GF-D8 (cell line): Measurements from ENCODE around the gene TGFB1I1.
"Not testable (repeated sequence)": the region's sequence is repeated elsewhere in the genome, so short reads cannot be mapped to it uniquely, and the experiment has no call there.

Experiments used
- DNase-seq: peaks from one replicate; lab custom pipeline; 2025; lab: John Stamatoyannopoulos, UW

TGFB1I1 gene

DNA sequence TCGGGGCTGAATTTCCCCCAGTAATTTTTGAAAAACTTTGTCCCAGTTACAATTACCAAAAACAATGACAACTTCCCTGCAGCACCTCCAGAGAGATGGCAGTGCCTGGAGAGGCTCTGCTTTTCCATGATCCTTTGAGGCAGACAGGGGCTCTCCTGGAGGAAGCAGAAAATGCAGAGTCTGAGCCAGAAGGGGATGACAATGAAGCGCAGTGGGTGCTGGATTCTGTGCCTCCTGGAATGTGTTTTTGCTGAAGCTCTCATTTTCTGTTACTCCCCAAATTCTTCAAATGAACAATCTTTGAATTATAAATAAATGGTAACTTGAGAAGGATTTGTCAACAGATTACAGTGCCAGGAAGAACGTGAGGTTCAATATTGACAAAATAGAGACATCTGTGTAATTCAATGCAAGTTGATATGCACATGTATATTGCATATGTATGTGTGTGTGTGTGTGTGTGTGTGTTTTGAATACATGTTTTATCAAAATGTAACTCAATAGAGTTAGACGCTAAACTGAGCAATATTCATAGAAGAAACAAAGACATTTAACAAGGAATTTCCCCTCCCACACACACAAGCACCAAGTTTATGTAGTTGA, 45.9 kb downstream of the TGFB1I1 start:
- no peak for DNase-seq

DNA sequence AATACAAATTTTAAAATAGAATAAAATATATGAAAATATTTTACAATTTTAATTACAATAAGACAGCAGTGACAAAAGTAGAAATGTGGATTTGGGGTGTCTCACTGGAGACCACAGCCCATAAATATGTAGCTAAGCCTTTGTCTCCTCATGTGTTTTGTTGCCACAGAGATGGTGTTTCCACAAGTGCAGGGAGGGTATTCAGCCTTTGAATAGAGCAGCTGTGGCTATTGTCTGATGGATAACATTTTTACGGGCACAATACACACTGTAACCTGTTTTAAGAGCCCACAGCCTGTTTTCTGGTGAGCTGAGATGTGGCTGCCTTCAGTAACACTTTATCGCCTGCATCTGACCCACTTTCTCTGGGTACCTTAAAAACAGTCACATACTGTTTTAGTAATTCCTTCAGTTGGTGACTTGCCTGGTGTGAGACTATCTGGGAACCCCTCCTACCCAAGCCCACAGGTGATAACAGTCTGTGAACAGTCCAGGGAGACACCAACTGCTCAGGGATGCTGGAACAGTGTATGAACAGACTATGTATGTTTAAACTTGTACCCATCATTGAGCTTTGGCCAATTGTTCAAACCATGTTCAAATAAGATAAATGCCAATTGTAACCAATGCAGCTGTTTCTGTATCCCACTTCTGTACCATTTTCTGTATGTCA, 47.9 kb downstream of the TGFB1I1 start:
- no peak for DNase-seq

DNA sequence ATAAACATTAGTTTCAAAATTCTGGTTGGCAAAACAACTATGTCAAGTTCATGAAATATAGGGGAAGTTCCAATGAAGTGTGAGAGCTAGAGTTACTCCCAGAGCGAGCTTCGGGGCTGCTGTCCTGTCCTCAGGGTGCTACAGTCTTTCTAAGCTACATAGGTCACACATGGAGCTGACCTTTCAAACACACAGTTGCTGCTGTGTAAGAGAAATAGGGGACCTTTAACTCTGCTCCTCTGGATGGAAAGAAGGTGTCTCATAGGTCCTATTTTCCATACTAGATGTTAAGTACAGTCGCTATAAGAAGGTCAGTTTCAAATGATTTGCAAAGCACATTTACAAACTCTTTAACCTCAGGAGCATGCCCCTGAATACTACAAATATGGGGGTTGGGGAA, 49.4 kb downstream of the TGFB1I1 start:
- no peak for DNase-seq

DNA sequence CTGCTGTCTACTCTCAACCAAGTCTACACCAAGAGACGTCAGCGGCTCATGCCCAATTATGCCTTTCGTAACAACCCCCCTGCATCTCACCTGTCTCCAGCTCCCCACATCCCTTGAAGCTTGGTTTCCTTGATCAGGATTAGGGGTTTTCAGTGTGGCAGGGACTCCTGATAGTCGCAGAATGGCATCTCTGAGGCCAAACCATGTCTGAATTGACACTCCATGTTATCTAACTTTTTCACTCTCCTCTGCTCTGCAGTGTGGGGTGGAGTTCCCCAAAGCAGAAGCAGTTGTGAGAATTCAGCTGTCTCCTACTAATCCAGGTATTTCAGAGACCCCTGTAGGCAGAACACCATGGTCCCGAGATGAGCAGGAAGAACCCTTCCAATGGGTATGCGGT, 50.1 kb downstream of the TGFB1I1 start:
- DNase-seq = no peak

DNA sequence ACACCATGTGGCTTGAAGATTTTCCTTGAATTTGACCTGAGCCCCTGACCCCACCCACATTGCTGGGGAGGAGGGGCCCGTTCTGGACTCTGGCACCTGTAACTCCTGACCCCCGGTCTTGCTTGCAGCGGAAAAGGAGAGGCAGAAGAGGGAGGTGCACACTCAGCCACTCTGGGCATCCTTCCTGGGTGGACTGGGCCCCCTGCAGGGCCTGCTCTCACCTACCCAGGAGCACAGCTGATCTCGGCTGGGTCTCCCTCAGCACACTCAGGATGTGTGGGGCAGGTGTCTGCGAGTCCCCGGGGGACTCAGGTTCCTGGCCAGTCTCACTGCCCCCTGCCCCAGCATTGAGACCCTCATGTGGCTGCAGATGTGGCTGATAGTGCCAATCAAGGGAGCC, 51.8 kb downstream of the TGFB1I1 start:
- DNase-seq = not testable (repeated sequence)

DNA sequence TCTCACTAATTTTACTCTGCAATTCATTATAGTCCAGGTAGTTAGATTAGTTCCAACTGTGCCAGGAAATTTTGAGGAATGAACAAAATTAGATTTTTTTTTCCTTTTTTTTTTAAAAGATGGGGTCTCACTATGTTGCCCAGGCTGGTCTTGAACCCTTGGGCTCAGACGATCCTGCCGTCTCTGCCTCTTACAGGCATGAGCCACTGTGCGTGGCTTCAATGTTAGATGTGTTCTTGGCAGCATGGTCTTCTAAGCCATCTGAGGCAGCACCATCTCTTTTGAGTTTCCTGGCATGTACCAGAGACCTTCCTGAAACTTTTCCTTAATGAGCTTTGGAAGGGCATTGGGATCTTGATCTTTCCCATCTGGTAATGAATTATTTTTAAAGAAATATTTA, 53.2 kb downstream of the TGFB1I1 start:
- DNase-seq = no peak
